Glutamatergic neuron (in vitro differentiated cells): Measurements from ENCODE around the gene SHROOM3. TPM values are rescaled to one million over a fixed set of nuclear protein-coding genes. Genes with fewer than 3 reads are reported as not detected.

ENCODE experiments used
- DNase-seq: peaks from one replicate; pipeline ENCODE4 v3.0.0; 2022
- H3K27ac Mint-ChIP-seq: one replicate; pipeline ENCODE4 v1.8.0; 2020; ENCODE audit warnings: mild to moderate bottlenecking, mixed read lengths, inconsistent platforms; ENCODE audit not compliant: unreplicated experiment
- H3K27me3 Mint-ChIP-seq: one replicate; pipeline ENCODE4 v1.8.0; 2020; ENCODE audit warnings: mild to moderate bottlenecking, moderate library complexity, mixed read lengths, inconsistent platforms; ENCODE audit not compliant: unreplicated experiment
- H3K36me3 Mint-ChIP-seq: one replicate; pipeline ENCODE4 v1.8.0; 2020; ENCODE audit warnings: mild to moderate bottlenecking, mixed read lengths, inconsistent platforms; ENCODE audit not compliant: unreplicated experiment
- H3K4me1 Mint-ChIP-seq: one replicate; pipeline ENCODE4 v1.8.0; 2020; ENCODE audit warnings: mild to moderate bottlenecking, low read depth, mixed read lengths, inconsistent platforms; ENCODE audit not compliant: unreplicated experiment
- H3K4me3 Mint-ChIP-seq: one replicate; pipeline ENCODE4 v1.8.0; 2020; ENCODE audit warnings: mild to moderate bottlenecking, mixed read lengths, inconsistent platforms; ENCODE audit not compliant: unreplicated experiment
- H3K9me3 Mint-ChIP-seq: one replicate; pipeline ENCODE4 v1.8.0; 2020; ENCODE audit warnings: mild to moderate bottlenecking, moderate library complexity, mixed read lengths, inconsistent platforms; ENCODE audit not compliant: unreplicated experiment
- total RNA-seq: library from RNA; stranded (reverse); fragmentation: NEBNext Ultra II Directional; extraction: Animal tissue kit (Norgen Biotek cat#: 25700); gene quantifications from one replicate; pipeline ENCODE4 v1.2.1, GENCODE V29; 2021; ENCODE audit not compliant: unreplicated experiment
- TF ChIP-seq, protein P1 (sequence below): fragments of 200-600 bp; sonication (generic); IDR thresholded peaks from one replicate; pipeline ENCODE4 v1.5.0; 2021; ENCODE audit not compliant: partially characterized antibody, unreplicated experiment

The SHROOM3 gene
- total RNA-seq, 1 donor from 2014 or later, result 1.9 TPM

GRCh38 chr4:76787898-76788297 is 352.9 kb downstream of the SHROOM3 start:
- peaks cover 4% of the 10 kb centered on the region for H3K27me3 Mint-ChIP-seq
- H3K36me3 Mint-ChIP-seq, result peaks cover 6% of the 10 kb centered on the region
- peaks cover 3% of the 10 kb centered on the region for H3K9me3 Mint-ChIP-seq
- no peaks in the 10 kb centered on the region for H3K4me1 Mint-ChIP-seq
- no peak overlapping the region for H3K27ac Mint-ChIP-seq
- TF ChIP-seq, protein P1, sequence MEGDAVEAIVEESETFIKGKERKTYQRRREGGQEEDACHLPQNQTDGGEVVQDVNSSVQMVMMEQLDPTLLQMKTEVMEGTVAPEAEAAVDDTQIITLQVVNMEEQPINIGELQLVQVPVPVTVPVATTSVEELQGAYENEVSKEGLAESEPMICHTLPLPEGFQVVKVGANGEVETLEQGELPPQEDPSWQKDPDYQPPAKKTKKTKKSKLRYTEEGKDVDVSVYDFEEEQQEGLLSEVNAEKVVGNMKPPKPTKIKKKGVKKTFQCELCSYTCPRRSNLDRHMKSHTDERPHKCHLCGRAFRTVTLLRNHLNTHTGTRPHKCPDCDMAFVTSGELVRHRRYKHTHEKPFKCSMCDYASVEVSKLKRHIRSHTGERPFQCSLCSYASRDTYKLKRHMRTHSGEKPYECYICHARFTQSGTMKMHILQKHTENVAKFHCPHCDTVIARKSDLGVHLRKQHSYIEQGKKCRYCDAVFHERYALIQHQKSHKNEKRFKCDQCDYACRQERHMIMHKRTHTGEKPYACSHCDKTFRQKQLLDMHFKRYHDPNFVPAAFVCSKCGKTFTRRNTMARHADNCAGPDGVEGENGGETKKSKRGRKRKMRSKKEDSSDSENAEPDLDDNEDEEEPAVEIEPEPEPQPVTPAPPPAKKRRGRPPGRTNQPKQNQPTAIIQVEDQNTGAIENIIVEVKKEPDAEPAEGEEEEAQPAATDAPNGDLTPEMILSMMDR, result no peak
- H3K4me3 Mint-ChIP-seq, result no peak overlapping the region
- DNase-seq, result no peak

DNA sequence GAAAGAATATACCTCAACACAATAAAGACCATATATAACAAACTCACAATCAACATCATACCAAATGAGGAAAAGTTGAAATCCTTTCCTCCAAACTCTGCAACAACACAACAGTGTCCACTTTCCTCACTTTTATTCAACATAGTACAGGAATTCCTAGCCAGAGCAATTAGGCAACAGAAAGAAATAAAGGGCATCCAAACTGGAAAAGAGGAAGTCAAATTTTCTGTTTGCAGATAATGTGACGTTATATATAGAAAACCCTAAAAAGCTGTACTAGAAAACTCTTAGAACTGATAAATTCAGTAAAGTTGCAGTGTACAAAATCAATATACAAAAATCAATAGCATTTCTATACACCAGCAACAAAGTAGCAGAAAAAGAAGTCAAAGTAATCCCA is 355.3 kb downstream of the SHROOM3 start:
- H3K27ac Mint-ChIP-seq, result no peak overlapping the region
- H3K36me3 Mint-ChIP-seq, result peaks cover 6% of the 10 kb centered on the region
- no peaks in the 10 kb centered on the region for H3K4me1 Mint-ChIP-seq
- DNase-seq, result no peak
- TF ChIP-seq, protein P1, result no peak
- H3K27me3 Mint-ChIP-seq, result peaks cover 2% of the 10 kb centered on the region
- H3K4me3 Mint-ChIP-seq, result no peak overlapping the region
- peaks cover 3% of the 10 kb centered on the region for H3K9me3 Mint-ChIP-seq

- Mint-ChIP-seq H3K4me1 (no peaks in the 10 kb centered on the region), H3K36me3 (peaks cover 6% of the 10 kb centered on the region), H3K4me3 (no peak overlapping the region), H3K9me3 (peaks cover 3% of the 10 kb centered on the region), H3K27me3 (peaks cover 2% of the 10 kb centered on the region), H3K27ac (no peak overlapping the region)
- DNase-seq, result no peak
- TF ChIP-seq, protein P1, result no peak
Observed at GRCh38 chr4:76791479-76791878, 356.4 kb downstream of the SHROOM3 start.

DNA sequence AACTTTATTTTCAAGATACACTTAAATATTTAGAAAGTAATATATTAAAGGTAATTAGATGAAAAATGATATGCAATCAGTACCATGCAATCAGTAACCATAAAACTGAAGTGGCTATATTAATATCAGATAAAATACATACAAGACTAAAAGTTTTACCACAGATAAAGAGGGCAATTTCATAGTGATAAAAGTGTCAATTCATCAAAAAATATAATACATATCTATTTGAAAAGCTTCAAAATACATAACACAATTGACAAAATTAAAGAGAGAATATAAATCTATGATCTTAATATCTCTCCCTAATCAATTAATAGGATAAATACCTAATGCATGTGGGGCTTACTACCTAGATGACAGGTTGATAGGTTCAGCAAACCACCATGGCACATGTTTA is 357.4 kb downstream of the SHROOM3 start:
- Mint-ChIP-seq H3K27me3 (peaks cover under 1% of the 10 kb centered on the region), H3K9me3 (peaks cover 3% of the 10 kb centered on the region), H3K4me1 (no peaks in the 10 kb centered on the region), H3K27ac (no peak overlapping the region), H3K36me3 (peaks cover 6% of the 10 kb centered on the region), H3K4me3 (no peak overlapping the region)
- TF ChIP-seq, protein P1, result no peak
- DNase-seq, result no peak

GRCh38 chr4:76795243-76795642 is 360.2 kb downstream of the SHROOM3 start:
- Mint-ChIP-seq H3K27me3 (no peaks in the 10 kb centered on the region), H3K36me3 (no peaks in the 10 kb centered on the region), H3K9me3 (no peaks in the 10 kb centered on the region), H3K4me3 (no peak overlapping the region), H3K27ac (no peak overlapping the region), H3K4me1 (no peaks in the 10 kb centered on the region)
- DNase-seq, result no peak
- TF ChIP-seq, protein P1, result no peak
